NCI-H345 (cell line): Measurements from ENCODE around the gene ZNF579.

Source experiments
- DNase-seq: peaks from one replicate; lab custom pipeline; 2025; lab: John Stamatoyannopoulos, UW

ZNF579 gene

GRCh38 chr19:55567708-55568328, 12.8 kb downstream of the ZNF579 start:
- no peak for DNase-seq

DNA sequence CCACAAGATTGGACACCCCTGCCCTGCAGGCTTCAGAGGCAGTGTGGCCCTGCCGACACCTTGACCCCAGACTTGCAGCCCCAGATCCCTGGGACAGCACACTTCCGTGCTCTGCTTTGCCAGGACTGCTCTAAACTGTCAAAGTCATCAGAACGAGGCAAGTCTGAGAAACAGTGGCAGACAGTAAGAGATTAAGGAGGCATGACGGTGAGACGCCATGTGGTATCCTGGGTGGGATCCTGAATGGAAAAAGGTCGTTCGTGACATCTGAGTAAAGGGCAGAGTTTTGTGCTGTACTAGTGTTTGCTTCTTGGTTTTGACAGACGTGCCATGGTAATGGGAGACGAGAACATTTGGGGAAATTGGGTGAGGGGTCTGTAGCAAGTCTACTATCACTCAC, 13.8 kb downstream of the ZNF579 start:
- DNase-seq, result no peak

- no peak for DNase-seq
These were observed 17.4 kb downstream of the ZNF579 start for GRCh38 chr19:55563261-55563690.

GRCh38 chr19:55559684-55560083, 21.0 kb downstream of the ZNF579 start:
- no peak for DNase-seq

DNA sequence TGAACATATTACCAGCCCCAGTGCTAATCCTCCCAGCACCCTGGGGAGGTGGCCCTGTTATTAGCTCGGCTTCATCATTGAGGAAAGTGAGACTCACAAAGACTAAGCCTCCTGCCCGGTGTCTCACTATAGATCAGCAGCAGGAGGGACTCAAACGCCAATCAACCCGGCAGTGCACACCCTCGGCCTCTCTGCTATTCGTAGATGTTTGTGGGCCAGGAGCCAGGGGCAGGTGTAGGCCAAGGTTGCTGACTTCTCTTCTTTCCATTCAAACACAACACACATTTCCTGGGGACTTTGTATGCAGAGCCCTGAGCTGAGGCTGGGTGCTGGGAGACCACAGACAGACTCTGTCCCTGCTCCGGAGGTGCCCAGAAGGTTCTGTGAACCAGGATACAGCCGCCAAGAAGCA, 25.9 kb downstream of the ZNF579 start:
- DNase-seq, result peak; percentile 24

GRCh38 chr19:55554302-55554701, 26.3 kb downstream of the ZNF579 start:
- DNase-seq, result no peak

DNA sequence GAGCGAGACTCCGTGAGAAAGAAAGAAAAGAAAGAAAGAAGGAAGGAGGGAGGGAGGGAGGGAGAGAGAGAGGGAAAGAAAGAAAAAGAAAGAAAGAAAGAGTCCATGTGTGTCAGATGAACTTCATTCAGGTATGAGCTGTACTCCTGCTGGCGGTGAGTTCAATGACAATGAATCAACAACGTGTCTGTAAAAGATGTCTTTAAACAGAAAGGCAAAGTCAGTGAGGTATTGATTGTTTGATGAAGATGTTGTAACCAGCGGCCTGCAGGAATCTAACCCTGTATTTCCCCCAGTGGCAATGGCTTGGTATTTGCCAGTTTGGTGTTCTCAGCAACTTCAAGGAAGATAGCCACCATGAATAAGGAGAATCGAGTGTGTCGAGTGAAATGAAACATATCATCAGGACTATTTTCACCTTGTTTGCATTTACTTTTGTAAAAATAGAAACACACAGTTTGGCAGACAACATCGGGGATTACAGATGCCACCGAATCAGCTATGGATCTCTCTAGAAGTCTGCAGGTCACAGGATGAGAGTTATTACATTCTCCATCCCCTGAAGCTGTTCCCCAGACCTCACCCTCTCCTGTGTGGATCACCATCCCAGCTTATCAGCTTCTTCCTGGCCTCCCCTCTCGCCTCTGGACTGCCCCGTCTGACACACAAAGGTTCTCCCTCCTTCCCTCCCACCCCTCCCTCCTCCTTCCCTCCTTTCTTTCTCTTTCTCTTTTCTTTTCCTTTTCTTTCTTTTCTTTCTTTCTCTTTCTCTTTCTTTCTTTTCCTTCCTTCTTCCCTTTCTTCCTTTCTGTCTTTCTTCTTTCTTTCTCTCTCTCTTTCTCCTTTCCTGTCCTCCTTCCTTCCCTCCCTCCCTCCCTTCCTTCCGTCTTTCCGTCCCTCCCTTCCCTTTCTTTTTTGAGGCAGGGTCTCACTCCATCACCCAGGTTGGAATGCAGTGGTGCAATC, 27.1 kb downstream of the ZNF579 start:
- no peak for DNase-seq

GRCh38 chr19:55552620-55553019, 28.0 kb downstream of the ZNF579 start:
- no peak for DNase-seq

DNA sequence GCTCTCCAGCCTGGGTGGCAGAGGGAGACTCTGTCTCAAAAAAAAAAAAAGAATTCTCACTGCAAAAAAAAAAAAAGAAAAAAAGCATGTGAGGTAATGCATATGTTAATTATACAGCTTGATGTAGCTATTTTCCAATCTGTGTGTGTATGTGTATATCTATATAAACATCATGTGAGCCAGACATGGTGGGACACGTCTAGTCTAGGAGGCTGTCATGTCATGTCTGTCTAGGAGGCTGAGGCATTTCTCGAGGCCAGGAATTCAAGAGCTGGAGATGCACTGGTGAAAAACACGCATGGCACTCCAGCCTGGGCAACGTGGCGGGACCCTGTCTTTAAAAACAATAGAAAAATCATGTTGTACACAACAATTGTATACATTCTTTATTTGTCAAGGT, 28.4 kb downstream of the ZNF579 start:
- no peak for DNase-seq

DNA sequence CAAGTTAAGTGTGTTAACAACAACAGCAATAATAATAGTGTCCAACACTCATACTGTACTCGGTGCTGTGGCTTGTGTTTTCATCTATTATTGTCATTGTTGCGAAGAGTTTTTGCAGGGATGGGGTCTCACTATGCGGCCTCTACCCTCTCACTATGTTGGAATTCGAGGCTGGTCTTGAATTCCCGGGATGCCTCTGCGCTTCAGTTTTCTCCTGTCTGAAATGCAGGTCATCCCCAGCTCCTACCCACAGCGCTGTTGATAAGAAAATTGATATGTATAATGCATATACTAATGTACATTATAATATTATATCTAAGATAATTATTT, 30.4 kb downstream of the ZNF579 start:
- DNase-seq, result no peak

DNA sequence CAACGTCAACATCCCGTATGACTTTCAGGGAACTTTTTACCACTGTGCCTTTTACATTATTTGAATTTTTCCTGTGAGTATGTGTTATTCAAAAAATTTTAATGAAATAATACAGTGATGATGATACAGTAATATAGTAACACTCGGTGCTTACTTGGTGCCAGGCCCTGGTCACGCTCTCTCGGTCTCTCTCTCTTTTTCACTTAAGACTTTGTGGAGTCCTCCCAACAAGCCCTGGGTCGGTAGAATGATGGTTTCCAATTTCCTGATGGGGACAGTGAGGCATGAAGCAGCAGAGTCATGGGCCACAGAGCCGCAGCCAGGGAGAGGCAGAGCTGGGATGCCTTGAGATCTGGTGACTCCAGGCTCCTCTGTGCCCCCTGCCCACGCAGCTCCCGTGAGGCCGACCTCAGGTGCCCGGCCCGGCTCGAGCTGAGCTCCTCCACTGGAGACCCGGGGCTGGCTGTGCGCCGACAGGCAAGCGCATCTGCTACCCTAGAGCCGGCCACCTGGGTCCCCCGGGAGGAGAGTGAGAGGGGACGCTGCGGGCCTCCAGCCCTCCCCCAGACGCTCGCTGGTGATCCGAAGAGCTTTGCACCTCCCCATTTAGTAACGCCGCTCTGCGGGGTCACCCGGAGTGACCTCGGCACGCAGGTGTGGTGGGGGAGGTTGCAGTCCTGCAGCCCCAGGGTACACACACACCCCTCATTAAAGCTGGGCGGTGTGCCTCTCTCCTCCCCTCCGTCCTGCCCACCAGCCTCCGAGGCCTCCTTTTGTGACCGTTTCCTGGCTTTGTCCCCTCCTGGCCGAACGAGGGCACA, 30.9 kb downstream of the ZNF579 start:
- no peak for DNase-seq

DNA sequence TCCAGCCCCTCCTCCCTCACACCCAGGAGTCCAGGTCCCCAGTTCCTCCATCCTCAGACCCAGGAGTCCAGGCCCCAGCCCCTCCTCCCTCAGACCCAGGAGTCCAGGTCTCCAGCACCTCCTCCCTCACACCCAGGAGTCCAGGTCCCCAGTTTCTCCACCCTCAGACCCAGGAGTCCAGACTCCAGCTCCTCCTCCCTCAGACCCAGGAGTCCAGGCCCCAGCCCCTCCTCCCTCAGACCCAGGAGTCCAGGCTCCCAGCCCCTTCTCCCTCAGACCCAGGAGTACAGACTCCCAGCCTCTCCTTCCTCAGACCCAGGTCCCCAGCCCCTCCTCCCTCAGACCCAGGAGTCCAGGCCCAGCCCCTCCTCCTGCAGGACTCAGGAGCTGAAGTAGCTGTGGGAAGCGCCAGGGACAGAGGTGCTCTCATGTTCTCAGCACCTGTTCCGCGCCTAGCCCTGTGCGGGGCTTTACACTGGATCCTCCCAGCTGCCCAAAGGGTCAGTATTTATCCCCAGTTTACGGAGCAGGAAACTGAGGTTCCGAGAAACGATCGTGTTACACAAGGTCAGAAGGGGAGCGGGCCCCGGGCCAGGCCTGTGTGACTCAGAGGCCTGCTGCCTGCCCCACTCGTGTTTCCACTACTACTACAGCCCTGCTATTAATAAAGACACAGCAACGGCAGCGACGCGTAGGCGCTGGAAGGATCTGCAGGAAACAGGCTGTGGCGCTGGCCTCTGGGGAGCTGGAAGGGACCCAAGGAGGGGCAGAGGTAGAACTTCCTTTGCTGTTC, 33.6 kb downstream of the ZNF579 start:
- no peak for DNase-seq

DNA sequence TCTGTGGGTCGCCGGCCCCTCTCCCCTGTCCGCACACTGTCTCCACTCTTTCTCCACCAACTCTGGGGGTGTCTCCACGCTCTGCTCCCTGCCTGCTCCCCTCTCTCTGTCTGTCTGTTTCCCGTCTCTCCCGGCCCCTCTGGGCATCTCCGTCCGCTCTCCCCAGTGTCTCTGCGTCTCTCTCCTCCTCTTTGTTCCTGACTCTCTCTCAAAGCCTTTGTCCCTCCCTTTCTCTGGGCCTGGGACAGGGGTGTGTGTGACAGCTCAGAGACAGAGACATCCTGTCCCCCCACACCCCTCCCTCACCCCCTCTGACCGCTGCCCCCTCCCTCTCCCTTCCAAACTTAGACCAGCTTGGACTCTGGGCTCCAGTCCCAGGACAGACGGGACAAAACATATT, 34.6 kb downstream of the ZNF579 start:
- DNase-seq, result no peak

DNA sequence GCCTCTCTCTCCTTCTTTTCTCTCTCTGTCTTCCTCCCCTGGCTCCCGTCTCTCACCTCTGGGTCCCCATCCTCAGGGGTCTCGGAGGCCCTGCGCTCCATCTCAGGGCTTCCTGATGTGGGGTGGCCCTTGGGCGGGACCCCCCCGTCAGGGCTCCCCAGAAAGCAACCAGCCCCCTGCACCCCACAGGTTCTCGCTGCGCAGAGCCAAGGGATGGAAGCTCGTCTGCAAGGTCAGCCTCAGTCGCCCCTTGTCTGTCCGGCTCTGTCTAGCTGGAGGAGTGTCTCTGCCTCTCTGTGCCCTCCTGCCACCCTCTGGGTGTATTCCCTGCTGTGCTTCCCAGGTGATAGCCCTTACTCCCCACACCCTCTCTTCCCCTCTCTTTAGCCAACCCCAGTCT, 35.2 kb downstream of the ZNF579 start, which contains the start of gene SBK3:
Gene SBK3 (minus strand): TSS at position 101 of the 400 bp plus-strand sequence. CDS start 0 bp downstream, at position 101.
- DNase-seq, result no peak

GRCh38 chr19:55544776-55545439, 35.7 kb downstream of the ZNF579 start:
- DNase-seq, result no peak

DNA sequence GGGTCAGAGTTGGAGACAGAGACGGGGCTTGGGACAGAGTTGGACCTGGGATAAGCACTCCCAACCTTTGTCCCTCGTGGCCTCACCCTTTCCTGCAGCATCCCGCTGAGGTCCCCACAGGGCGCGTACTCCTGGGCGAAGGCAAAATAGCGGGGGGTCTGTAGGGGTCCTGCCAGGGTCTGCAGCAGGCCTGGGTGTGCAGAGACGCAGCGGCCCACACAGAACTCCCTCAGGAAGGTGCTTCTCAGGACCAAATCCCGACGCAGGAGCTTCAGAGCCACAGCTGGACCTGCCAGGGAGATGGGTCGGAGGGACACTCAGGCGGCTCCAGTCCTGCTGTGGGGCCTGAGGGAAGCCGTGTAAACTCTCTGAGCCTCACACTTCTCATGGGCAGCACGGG, 36.6 kb downstream of the ZNF579 start:
- DNase-seq, result no peak

DNA sequence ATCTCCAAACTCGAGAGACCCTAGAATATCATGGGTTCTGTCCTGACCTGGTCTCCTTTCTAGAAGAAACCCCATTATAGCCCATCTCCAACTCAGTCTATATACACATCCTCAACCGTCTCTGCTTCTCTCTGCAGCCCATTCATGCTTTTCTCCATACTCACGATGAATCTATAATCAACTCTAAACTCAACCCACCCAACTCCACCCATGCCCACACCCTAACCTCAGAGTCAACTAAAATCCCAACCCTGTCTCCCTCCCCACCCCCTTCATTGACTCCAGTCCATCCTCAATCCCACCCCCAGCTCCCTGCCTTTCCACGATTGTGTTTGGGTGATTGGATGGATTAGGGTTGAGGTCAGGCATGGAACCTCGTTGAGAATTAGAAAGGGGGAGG, 37.1 kb downstream of the ZNF579 start:
- DNase-seq, result no peak

- DNase-seq, result no peak
These were observed 38.3 kb downstream of the ZNF579 start for GRCh38 chr19:55542292-55542855.

DNA sequence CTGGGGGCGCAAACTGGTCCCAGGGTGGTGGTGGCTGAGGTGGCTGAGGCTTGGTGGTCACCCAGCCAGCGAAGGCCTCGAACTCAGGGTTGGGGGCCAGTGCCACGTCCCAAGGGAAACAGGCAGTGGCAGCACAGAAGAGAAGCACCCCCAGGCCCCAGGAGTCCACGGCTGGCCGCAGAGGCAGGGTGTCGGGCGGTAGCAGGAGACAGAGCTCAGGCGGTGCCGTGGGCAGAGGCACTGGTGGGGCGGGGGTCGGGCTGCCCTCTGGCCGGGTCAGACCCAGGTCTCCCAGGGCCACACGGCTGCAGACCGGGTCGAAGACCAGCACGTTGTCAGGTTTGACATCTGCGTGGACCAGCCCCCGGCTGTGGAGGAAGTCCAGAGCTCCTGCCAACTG, 39.6 kb downstream of the ZNF579 start:
- DNase-seq, result no peak

DNA sequence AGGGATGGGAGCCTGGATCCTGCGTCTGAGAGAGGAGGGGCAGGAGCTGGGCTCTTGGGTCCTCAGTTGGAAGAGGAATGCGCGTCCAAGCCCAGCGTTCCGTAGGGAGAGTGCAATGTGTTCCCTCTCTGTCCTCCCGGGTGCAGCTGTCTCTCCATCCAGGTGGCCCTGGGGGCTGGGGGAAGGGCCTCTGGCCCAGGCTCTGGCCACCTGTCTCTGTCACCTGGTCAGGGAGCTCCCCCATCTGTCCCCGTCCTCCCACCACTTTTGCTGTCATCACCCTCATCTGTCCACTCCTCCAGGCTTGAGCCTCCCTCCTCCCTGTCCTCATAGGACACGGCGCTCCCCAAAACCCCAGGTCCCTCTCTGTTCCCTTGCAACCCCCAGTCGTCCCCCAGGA, 40.0 kb downstream of the ZNF579 start:
- DNase-seq, result no peak
